ENCODE measurements around the gene MED12L.

The MED12L gene

DNA sequence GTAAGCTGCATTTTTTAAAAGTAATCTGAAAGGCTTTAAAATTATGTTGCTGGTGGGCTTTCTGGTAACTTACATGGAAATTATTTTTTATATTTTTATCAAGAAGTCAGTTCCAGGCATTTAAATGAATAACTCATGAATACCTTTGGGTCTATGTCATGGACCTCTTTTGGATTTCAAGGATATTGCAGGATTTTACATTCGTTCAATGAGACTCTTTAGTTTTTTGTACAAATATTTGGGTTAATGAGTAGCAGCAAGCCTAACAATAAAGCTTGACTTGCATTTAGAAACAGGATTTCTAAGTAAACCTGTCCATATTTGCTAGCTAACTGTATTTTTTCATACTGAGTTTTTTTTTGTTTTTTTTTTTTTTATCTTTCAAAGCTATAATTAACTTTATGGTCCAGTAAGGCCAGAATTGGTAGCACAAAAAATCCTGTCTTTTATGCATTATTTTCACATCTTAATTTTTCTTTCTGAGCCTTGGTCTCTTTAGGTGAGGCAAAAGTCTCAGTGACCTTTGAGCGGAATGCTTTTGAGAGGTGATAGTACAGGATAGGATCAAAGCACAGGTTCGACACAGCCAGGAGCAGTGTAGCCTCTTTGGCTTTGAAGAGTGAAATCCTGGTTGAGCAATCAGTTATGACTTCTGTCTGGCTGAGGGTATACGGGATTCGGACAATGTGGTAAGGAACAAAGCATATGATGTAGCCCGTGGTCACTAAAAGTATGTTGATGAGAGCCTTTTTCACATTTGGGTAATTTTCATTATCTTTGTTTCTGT, 112.7 kb downstream of the MED12L start:
- DNase-seq (ENCODE audit: low read depth): no peak
- TF ChIP-seq, protein P1, sequence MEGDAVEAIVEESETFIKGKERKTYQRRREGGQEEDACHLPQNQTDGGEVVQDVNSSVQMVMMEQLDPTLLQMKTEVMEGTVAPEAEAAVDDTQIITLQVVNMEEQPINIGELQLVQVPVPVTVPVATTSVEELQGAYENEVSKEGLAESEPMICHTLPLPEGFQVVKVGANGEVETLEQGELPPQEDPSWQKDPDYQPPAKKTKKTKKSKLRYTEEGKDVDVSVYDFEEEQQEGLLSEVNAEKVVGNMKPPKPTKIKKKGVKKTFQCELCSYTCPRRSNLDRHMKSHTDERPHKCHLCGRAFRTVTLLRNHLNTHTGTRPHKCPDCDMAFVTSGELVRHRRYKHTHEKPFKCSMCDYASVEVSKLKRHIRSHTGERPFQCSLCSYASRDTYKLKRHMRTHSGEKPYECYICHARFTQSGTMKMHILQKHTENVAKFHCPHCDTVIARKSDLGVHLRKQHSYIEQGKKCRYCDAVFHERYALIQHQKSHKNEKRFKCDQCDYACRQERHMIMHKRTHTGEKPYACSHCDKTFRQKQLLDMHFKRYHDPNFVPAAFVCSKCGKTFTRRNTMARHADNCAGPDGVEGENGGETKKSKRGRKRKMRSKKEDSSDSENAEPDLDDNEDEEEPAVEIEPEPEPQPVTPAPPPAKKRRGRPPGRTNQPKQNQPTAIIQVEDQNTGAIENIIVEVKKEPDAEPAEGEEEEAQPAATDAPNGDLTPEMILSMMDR (IDR thresholded peaks at IDR 0.05; ENCODE audit: insufficient read depth, low read depth, low read length, missing control alignments): no peak
- no peak overlapping the region for H3K4me3 ChIP-seq (ENCODE audit: low read length)

DNA sequence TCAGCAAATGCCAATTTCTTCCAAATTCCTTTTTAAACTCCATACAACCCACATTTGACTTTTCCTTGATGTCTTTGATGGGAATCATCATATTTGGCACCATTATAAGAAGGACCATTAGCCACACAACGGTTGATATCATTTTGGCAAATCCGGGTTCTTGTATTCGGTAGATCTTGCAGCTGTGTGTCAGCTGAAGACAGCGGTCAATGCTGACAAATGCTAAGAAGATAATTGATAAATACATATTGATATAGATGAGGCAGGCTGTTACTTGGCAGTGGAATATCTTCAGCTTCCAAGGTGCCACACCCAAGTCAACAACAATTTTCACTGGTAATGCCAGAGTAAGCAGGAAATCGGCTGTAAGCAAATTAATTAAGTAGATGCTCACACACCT, 113.4 kb downstream of the MED12L start:
- TF ChIP-seq, protein P1 (IDR thresholded peaks at IDR 0.05; ENCODE audit: insufficient read depth, low read depth, low read length, missing control alignments): no peak
- DNase-seq (ENCODE audit: low read depth): no peak
- H3K4me3 ChIP-seq (ENCODE audit: low read length): no peak overlapping the region

DNA sequence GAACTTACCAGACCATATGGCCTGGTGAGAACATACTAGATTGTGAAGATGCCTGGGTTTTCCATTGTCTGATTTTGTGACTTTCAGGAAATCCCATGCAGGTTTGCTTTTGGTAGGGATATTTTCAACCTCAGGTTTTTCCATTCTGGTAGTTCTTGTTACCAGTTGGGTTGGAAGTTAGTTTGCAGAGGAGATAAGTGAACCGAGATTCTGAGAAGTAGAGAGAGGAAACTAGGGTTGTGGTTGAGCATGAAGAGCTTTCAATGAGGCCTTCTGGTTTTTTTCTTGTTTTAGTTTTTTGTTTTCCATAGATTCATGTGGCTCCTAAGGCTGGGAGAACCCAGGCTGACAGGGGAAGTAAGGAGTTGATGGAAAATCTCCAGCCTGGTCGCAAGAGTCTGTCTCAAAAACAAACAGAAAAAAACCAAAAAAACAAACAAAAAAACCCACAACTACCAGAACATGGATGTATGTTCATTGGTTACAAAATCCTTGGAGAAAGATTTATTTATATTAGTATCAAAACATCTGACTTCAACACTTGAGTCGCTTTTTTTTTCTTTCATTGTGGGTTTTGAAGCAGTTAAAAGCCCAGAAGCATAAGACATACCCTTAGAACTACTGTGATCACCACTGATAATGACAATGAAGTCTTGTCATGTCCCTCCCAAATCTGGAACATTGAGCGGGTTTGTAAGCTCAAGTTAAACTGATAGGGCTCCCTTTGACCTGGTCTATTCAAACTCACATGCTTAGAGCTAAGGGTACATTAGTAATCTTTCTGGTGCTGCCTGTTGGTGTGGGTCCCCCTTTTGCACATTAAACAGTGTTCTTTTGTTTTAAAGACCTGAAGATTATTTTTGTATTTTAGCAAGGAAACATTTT, 114.3 kb downstream of the MED12L start:
- no peak for DNase-seq (ENCODE audit: low read depth)
- TF ChIP-seq, protein P1 (IDR thresholded peaks at IDR 0.05; ENCODE audit: insufficient read depth, low read depth, low read length, missing control alignments): no peak
- H3K4me3 ChIP-seq (ENCODE audit: low read length): no peak overlapping the region

DNA sequence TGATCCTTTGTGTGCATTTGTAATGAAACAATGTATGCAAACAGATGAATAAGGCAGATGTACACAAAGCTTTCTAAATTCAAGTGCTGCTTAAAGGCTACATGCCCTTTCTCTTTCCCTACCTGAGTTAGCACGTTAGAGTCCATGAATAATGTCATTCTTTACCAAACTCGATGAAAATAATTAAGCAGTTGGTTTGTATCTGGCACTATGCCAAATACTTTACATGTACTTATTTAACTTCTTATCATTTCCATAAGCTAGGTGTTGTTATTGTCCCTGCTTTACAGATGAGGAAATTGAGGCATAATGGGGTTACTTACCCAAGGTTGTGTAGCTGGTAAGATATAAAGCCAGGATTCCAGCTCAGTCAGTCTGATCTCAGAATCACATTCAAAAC, 115.1 kb downstream of the MED12L start:
- TF ChIP-seq, protein P1 (IDR thresholded peaks at IDR 0.05; ENCODE audit: insufficient read depth, low read depth, low read length, missing control alignments): no peak
- no peak overlapping the region for H3K4me3 ChIP-seq (ENCODE audit: low read length)
- no peak for DNase-seq (ENCODE audit: low read depth)

DNA sequence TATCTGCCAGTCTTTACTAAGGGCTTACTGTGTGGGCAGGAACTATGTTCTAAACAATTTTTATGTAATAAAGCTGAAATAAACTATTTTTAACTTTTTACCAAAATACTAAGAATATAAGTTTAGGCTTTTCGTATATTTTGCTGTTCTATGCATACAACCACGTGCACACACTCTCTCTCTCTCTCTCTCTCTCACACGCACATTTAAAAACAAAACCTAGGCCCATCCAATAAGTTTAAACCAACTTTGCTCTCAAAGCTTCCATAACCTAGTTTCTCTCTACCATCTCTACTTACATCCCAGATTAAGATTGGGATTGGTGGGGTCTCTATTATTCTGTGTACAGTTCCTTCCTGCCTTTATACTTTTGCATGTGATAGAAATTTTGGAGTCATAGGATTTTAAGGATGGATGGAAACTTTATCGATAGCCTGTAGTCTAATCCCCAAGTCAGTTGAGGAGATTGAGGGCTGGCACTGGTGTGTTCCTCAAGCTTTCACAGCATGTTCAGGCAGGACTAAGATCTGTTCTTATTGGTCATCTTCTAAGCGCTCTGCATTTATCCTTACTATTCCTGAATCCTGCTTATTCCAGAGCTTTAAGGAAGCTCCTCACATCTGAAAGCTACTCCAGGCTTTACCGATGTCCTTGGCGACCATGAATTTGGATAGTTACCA, 115.7 kb downstream of the MED12L start:
- DNase-seq (ENCODE audit: low read depth): no peak
- TF ChIP-seq, protein P1 (IDR thresholded peaks at IDR 0.05; ENCODE audit: insufficient read depth, low read depth, low read length, missing control alignments): no peak
- no peak overlapping the region for H3K4me3 ChIP-seq (ENCODE audit: low read length)

DNA sequence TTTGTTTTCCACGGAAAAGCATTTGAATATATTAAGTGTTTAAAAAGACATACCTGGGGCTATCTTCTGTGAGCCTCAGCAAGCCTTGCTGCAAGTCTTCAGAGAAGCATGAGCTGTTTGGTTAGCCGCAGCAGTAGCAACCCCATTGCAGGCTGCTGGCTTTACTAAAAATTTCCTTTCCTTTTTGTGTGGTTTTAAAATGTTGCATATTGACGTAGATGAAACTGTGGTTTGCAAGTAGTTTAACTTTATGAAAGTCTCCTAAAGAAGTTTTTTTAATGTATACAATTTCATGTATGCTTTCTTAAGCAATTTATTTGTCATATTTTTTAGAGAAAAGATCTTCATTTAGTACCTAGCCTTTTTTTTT, 117.6 kb downstream of the MED12L start, which contains the start of gene GPR171:
Gene GPR171, minus strand, starts transcription at position 166 of the 370 bp plus-strand sequence. CDS start 3,830 bp downstream, outside the sequence.
- no peak for DNase-seq (ENCODE audit: low read depth)
- TF ChIP-seq, protein P1 (IDR thresholded peaks at IDR 0.05; ENCODE audit: insufficient read depth, low read depth, low read length, missing control alignments): no peak
- no peak within 1 kb of the TSS for H3K4me3 ChIP-seq (ENCODE audit: low read length)

All from epithelial cell of esophagus (primary cell).